GM12891 (cell line): ENCODE results near the gene EYA2.

Source experiments
- POLR2A ChIP-seq: IDR thresholded peaks from 2 replicates; pipeline ENCODE4 v1.6.1; 2011; ENCODE audit warnings: low read depth, low read length, control low read depth
- POLR2AphosphoS5 ChIP-seq: IDR thresholded peaks from 2 replicates; pipeline ENCODE4 v1.6.1; 2011; ENCODE audit warnings: low read depth, low read length, control low read depth

DNA sequence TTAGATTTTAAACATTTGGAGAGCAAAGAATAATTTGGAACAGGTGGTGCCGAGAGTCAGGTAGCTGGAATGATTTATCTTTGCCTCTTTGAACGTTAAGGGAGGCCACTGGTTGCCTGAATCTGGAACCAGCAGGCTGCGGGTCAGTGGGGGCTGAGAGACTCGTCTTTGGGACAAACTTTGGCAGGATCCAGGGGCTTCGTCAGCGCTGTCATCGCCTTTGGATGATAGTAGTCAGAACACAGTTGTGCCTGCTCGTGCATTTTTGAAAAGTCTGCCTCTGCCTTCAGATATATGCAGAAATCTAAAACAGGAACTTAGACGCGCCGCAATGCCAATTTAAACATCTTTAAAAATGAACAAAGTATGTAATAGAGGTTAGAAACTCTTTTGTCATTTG lies 5.0 kb downstream of the EYA2 start:
- TF ChIP-seq POLR2AphosphoS5: no peak
- TF ChIP-seq POLR2A: no peak
